Mucosa of descending colon (tissue), 3 donors: ENCODE results near the gene PROX2. TPM values are rescaled to one million over a fixed set of nuclear protein-coding genes. Genes with fewer than 3 reads are reported as not detected.

Source experiments
- ATAC-seq: fragments of 200-7000 bp; cut with Tn5 transposase; one replicate; pipeline ENCODE4 v1.9.1; 2020; ENCODE audit warnings: mild to moderate bottlenecking, moderate library complexity
- DNase-seq, 3 donors: peaks; one replicate each; pipeline ENCODE4 v3.0.0-alpha.2; 2020
- H3K36me3 ChIP-seq: fragments of 200-600 bp; one replicate; pipeline ENCODE4 v1.8.0; 2021; ENCODE audit warnings: low read depth, mild to moderate bottlenecking
- H3K4me1 ChIP-seq: fragments of 200-600 bp; one replicate; pipeline ENCODE4 v1.8.0; 2021; ENCODE audit warnings: low read depth, mild to moderate bottlenecking
- H3K4me3 ChIP-seq: fragments of 200-600 bp; one replicate; pipeline ENCODE4 v1.8.0; 2021; ENCODE audit warnings: mild to moderate bottlenecking
- H3K9me3 ChIP-seq: fragments of 200-600 bp; one replicate; pipeline ENCODE4 v1.8.0; 2021; ENCODE audit warnings: mild to moderate bottlenecking
- intact Hi-C, 2 donors: fragments of 100-400 bp; cut with DNase I in 1 of 2; cut with micrococcal nuclease in 1 of 2; formaldehyde crosslinking; loops; one replicate each; pipeline versions ENCODE4 v1.11.0 to v1.11.1; 2022; cut with DNase I, micrococcal nuclease
- total RNA-seq, 3 donors: library from RNA; stranded (reverse); fragmentation: NEBNext Ultra II Directional in 2 of 3; extraction: Animal tissue kit (Norgen Biotek cat#: 25700) in 2 of 3; gene quantifications; one replicate each; pipeline versions ENCODE4 v1.2.1 to v1.2.4, GENCODE V29; 2021 to 2023
- TF ChIP-seq, protein P1 (sequence below): fragments of 200-600 bp; IDR thresholded peaks from one replicate; pipeline ENCODE4 v1.8.0; 2022; ENCODE audit warnings: antibody characterized with exemption, mild to moderate bottlenecking
- donor health status: DM: no; HTN: no; CAD: no; lungs with moderate emphysema.
- donor health status: DM: no; HTN: no; CAD: no.
- donor health status: DM: no; HTN: yes; CAD: no.

Gene PROX2
- total RNA-seq, 3 donors from 2014 or later, result 0.07 to 0.09 TPM; not detected in 1

DNA sequence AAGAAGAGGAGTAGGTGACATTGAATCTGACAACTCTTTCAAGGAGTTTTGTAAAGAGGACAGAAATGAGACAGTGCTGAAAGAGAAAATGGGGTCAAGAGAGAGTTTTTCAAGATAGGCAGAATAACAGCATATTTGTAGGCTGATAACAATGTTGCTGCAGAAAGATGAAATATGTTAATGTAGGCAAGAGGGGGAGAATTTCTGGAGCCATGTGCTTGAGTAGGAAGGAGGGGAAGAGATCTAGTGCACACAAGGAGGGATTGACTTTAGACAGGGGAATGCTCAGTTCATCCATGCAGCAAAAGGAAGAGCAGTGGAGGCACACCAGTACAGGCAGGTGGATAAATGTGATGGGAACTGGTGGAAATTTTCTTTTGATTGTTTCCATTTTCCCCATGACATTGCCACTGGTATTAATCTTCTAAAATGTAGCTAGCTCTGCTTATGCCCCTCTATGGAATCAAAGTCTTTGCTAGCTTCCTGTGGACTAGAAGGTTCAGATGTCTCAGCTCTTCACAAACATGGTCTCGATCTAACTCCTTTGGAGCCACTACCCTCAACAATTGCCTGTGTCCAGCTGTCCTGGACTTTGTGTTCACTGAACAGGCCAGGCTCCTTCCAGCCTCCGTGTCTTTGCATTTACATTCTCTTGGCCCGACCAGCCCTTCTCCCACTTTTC is 9.1 kb downstream of the PROX2 start:
- TF ChIP-seq, protein P1, sequence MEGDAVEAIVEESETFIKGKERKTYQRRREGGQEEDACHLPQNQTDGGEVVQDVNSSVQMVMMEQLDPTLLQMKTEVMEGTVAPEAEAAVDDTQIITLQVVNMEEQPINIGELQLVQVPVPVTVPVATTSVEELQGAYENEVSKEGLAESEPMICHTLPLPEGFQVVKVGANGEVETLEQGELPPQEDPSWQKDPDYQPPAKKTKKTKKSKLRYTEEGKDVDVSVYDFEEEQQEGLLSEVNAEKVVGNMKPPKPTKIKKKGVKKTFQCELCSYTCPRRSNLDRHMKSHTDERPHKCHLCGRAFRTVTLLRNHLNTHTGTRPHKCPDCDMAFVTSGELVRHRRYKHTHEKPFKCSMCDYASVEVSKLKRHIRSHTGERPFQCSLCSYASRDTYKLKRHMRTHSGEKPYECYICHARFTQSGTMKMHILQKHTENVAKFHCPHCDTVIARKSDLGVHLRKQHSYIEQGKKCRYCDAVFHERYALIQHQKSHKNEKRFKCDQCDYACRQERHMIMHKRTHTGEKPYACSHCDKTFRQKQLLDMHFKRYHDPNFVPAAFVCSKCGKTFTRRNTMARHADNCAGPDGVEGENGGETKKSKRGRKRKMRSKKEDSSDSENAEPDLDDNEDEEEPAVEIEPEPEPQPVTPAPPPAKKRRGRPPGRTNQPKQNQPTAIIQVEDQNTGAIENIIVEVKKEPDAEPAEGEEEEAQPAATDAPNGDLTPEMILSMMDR, result no peak
- DNase-seq (no peak), ATAC-seq (no peak)
- H3K9me3 ChIP-seq, result no peaks in the 10 kb centered on the region
- no peaks in the 10 kb centered on the region for H3K4me1 ChIP-seq
- no peak overlapping the region for H3K4me3 ChIP-seq
- intact Hi-C loops, result no loop called here
- H3K36me3 ChIP-seq, result no peaks in the 10 kb centered on the region

DNA sequence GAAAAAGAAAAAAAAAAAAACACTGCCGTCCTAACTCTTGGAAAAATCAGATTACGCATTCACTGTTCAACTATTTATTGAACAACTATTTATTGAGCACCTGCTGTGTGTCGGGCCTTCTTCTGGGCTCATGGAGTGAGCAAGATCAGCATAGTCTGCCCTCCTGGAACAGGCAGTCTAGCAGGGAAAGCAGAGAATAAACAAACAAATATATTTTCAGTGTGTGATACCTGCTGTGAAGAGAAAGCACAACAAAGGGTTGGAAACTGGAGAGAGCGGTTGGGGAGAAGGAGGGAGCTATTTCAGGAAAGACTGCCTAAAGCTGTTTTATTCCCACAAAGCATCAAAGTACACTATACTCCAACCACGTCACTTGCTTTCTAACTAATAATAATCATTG is 10.8 kb downstream of the PROX2 start:
- peaks cover 4% of the 10 kb centered on the region for H3K4me1 ChIP-seq
- intact Hi-C loops, result no loop called here
- TF ChIP-seq, protein P1, result no peak
- ATAC-seq (no peak), DNase-seq (no peak)
- H3K4me3 ChIP-seq, result no peak overlapping the region
- no peaks in the 10 kb centered on the region for H3K36me3 ChIP-seq
- H3K9me3 ChIP-seq, result no peaks in the 10 kb centered on the region

DNA sequence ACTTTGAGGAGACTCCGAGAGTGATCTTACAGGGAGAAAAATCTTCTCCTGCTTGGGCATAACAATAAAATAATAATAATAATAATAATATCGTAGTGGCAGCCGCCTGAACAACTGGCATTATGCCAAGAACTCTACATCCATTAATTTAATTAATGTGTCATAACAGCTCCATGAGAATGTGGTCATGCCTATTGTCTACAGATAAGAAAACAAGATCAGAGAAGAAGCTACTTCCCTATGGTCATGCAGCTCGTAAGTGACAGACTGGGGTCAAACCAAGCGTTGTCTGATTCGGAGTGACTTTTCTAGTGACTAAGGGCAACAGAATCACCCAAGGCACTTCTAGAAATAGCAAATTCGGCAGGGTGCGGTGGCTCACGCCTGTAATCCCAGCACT is 11.7 kb downstream of the PROX2 start:
- ATAC-seq (no peak), DNase-seq (no peak)
- TF ChIP-seq, protein P1, result no peak
- Histone ChIP-seq H3K4me1 (peaks cover 4% of the 10 kb centered on the region), H3K36me3 (no peaks in the 10 kb centered on the region), H3K9me3 (no peaks in the 10 kb centered on the region), H3K4me3 (no peak overlapping the region)
- intact Hi-C loops, result loop anchor here in 1 of 2 donors (5.0 kb wide), 1 partner anchor 43 kb away; no protein-coding TSS in a partner anchor

DNA sequence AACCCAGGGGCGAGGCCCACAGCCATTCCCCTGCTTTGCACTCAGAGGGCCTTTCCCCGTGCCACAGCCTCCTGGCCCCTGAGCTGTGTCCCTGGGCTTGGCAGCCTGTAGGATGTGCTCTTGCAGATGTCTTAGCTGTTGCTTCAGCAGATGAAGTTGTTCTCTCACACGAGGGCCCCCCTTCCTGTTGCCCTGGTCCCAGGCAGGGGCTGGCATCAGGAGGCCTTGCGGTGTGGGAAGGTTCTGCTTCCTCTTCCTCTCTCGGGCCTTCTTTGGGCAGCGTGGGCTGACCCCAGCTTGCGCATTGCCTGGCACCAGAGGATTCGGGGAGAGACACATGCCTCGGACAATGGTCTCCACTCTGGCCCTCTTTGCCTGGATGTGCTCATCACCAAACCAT is 12.7 kb downstream of the PROX2 start:
- Histone ChIP-seq H3K4me1 (peaks cover 4% of the 10 kb centered on the region), H3K9me3 (no peaks in the 10 kb centered on the region), H3K4me3 (no peak overlapping the region), H3K36me3 (no peaks in the 10 kb centered on the region)
- ATAC-seq (no peak), DNase-seq (no peak)
- intact Hi-C loops, result loop anchor here in 1 of 2 donors (5.0 kb wide), 1 partner anchor 44 kb away; no protein-coding TSS in a partner anchor
- TF ChIP-seq, protein P1, result no peak

DNA sequence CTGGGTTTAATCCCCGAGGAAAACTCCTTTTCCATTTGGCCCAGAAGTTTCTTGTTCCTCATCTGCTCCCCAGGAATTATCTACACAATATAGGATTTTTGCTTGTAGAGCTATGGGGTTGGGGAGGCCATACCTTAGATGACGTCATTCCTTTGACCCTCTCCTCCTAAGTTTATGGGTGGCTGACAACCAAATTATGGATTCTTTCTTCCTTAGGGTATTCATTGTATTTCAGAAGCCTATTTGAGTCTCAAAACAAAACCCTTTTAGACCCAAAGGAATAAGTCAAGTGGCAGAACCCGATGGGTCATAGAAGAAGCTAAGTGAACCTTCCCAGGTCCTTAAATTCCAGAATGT is 14.2 kb downstream of the PROX2 start:
- H3K9me3 ChIP-seq, result no peaks in the 10 kb centered on the region
- intact Hi-C loops, result loop anchor here in 1 of 2 donors (5.0 kb wide), 1 partner anchor 46 kb away; no protein-coding TSS in a partner anchor
- no peak overlapping the region for H3K4me3 ChIP-seq
- DNase-seq, result no peak
- H3K36me3 ChIP-seq, result no peaks in the 10 kb centered on the region
- peaks cover 4% of the 10 kb centered on the region for H3K4me1 ChIP-seq
- TF ChIP-seq, protein P1, result no peak
- ATAC-seq, result no peak
